SK-N-MC (cell line): ENCODE data around the gene KRT2.

Experiments
- DNase-seq: peaks from one replicate; pipeline ENCODE4 v3.0.0-alpha.2; 2011; ENCODE audit warnings: low read depth, low spot score
- H3K27ac ChIP-seq: fragments of 200-600 bp; sonication (generic); 2 replicates; pipeline ENCODE4 v1.5.1; 2016; ENCODE audit warnings: mixed run types
- H3K36me3 ChIP-seq: fragments of 200-600 bp; sonication (generic); 2 replicates; pipeline ENCODE4 v1.6.1; 2017; ENCODE audit warnings: antibody characterized with exemption, low read length, mixed read lengths; ENCODE audit not compliant: insufficient read depth
- H3K4me3 ChIP-seq: fragments of 200-600 bp; sonication (generic); 2 replicates; pipeline ENCODE4 v1.5.1; 2016
- H3K9ac ChIP-seq: fragments of 200-600 bp; sonication (generic); 2 replicates; pipeline ENCODE4 v1.8.0; 2017; ENCODE audit warnings: mixed run types, mixed read lengths; ENCODE audit not compliant: insufficient read length
- H3K9me3 ChIP-seq: fragments of 200-600 bp; sonication (generic); 2 replicates; pipeline ENCODE4 v1.6.1; 2017; ENCODE audit warnings: low read depth, mild to moderate bottlenecking, antibody characterized with exemption, low read length, moderate library complexity, mixed read lengths
- EZH2 ChIP-seq: fragments of 200-600 bp; sonication (generic); IDR thresholded peaks from one replicate; pipeline ENCODE4 v1.6.1; 2017; ENCODE audit warnings: antibody characterized with exemption
- FOXP2 ChIP-seq: optimal IDR thresholded peaks from 2 replicates; pipeline ENCODE3; 2011; ENCODE audit warnings: mild to moderate bottlenecking, moderate library complexity; ENCODE audit not compliant: insufficient read depth; ENCODE audit errors: extremely low read length, control extremely low read depth
- POLR2AphosphoS5 ChIP-seq: IDR thresholded peaks from 2 replicates; pipeline ENCODE4 v1.6.1; 2012; ENCODE audit warnings: mild to moderate bottlenecking, low read depth, low read length, borderline replicate concordance

KRT2 gene

DNA sequence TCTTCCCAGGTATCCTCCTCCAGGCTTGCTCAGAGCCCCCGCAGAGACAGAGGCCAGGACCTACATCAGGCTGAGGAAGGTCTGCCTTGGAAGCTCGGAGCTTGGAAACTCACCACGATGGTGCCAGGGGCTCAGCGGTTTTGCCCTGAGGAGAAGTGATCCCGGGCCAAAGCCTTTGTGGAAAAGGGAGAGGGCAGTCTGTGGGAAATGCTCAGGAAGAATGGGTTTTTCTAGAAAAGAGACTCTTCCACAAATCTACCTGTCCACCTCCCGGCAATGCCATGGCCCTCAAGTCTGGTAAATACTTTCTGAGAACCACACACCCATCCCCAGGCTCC lies 8.0 kb downstream of the KRT2 start:
- no peak overlapping the region for H3K27ac ChIP-seq
- no peak overlapping the region for H3K9ac ChIP-seq
- no peak overlapping the region for H3K4me3 ChIP-seq
- H3K9me3 ChIP-seq, result no peaks in the 10 kb centered on the region
- no peaks in the 10 kb centered on the region for H3K36me3 ChIP-seq
- TF ChIP-seq FOXP2 (no peak), POLR2AphosphoS5 (no peak)
- no peak for DNase-seq

DNA sequence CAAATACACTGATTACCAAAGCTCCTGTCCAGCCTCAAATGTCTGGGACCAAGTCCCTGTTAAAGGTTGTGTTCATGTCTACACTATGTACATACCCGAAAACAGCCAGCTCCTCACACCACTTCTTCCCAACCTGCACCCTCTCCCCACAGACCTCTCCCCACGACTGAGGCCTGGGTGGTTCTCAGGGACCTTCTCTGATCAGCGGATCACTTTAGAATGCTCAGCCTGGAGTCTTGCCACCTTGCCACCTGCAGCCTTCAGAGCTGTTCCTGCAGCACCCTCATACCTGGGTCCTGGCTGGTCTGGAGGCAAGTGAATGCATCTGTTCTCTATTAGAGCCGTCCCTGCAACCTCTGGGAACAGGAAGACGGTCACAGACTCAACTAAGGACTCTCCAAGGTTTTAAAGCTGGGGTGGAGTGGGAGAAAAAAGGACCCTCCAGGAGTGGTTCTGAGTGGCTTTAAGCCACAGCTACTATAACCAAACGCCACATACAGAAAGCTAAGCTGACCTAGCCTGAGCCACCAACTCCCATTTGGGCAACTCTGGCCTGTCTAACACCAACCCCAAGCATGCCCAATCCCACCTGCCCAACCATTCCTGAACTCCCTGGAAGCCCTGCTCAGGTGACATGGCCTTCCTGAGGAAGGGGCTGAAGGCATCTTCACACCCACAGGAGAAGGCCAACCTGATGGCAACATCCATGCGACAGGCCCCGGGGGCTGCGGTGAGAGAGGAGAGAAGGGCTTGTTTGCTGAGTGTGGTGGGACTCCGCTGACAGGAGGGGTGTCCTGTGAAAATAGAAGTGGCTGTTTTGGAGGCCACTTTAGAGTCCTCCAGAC lies 8.6 kb downstream of the KRT2 start:
- Histone ChIP-seq H3K27ac (no peak overlapping the region), H3K9me3 (no peaks in the 10 kb centered on the region), H3K9ac (no peak overlapping the region), H3K4me3 (no peak overlapping the region), H3K36me3 (no peaks in the 10 kb centered on the region)
- DNase-seq, result no peak
- TF ChIP-seq FOXP2, result no peak
- TF ChIP-seq EZH2, result no peak
- no peak for TF ChIP-seq POLR2AphosphoS5

DNA sequence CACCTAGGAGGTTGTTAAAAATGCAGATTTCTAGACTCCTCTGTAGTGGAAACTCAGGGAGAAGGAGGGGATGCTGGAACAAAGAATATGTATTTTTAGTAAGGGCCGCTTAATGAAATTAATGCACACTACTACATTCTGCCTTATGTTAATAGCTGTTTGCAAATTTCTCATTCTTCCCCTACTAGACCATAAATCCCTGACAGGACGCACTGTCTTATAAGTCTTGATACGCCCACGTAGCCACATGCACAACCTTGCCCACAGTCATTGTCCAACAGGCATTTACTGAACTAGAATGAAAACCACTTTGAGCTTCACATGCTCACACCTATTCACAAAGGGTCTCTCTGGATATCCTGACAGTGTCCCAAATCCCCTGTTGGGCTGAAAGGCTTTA lies 10.5 kb downstream of the KRT2 start:
- H3K9me3 ChIP-seq, result no peaks in the 10 kb centered on the region
- TF ChIP-seq EZH2 (no peak), POLR2AphosphoS5 (no peak), FOXP2 (no peak)
- H3K4me3 ChIP-seq, result no peak overlapping the region
- H3K36me3 ChIP-seq, result no peaks in the 10 kb centered on the region
- no peak overlapping the region for H3K9ac ChIP-seq
- DNase-seq, result no peak
- no peak overlapping the region for H3K27ac ChIP-seq

- Histone ChIP-seq H3K9me3 (no peaks in the 10 kb centered on the region), H3K27ac (no peak overlapping the region), H3K4me3 (no peak overlapping the region), H3K36me3 (no peaks in the 10 kb centered on the region), H3K9ac (no peak overlapping the region)
- no peak for DNase-seq
- TF ChIP-seq FOXP2 (no peak), POLR2AphosphoS5 (no peak), EZH2 (no peak)
Measured at GRCh38 chr12:52637299-52637698, 14.7 kb downstream of the KRT2 start.

DNA sequence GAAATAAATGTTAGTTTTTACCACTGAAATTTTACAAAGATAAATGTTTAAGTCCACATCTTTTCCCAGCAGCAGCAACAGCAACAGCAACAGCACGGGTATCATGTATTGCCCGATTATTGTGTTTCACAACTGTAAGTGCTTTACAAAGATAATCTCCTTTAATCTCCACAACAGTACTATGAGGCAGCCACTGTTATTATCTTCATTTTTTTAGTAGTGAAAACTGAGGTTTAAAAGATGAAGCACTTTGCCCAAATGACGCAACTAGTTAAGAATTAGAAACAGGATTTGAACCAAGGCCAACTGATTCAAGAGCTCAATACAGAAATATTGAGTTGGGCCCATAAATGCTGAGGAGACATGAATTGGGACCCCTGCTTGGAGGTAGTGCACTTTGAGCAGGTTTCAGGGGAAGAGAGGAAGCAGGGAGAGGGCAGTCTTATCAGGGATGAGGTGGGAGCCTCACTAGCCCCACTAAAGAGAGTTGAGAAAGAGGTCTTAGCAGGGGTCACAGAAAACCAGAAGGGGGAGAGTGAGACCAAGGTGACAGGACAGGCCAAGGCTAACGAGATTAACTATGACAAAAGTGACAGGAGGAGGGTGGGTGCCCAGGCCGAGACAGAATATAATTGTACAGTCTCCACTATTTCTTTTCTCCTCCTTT lies 15.3 kb downstream of the KRT2 start:
- no peaks in the 10 kb centered on the region for H3K9me3 ChIP-seq
- DNase-seq, result no peak
- TF ChIP-seq POLR2AphosphoS5 (no peak), FOXP2 (no peak), EZH2 (no peak)

DNA sequence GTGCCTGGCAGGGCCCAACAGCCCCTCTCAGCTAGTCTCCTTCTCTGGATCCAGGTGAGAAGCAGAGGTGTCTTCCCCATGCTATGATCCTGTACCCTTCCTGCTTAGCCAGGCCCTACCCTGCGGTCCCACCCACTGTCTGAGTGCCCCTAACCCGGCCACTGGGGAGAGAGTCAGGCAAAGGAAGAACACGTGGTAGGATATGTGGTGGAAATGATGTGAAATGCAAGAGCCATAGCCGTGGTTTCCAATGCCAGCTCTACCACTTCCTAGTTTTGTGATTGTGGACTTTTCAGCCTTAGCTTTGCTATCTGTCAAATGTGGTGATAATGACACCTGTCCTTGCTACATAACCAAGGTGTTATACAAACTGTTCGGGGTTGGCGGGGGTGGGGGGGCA lies 15.8 kb downstream of the KRT2 start:
- no peaks in the 10 kb centered on the region for H3K36me3 ChIP-seq
- H3K27ac ChIP-seq, result no peak overlapping the region
- no peak overlapping the region for H3K9ac ChIP-seq
- TF ChIP-seq POLR2AphosphoS5 (no peak), FOXP2 (no peak)
- H3K9me3 ChIP-seq, result no peaks in the 10 kb centered on the region
- H3K4me3 ChIP-seq, result no peak overlapping the region
- DNase-seq, result no peak

More for the DNA sequence above, 15.3 kb downstream of the KRT2 start:
- Histone ChIP-seq H3K36me3 (no peaks in the 10 kb centered on the region), H3K4me3 (no peak overlapping the region), H3K27ac (no peak overlapping the region), H3K9ac (no peak overlapping the region)

DNA sequence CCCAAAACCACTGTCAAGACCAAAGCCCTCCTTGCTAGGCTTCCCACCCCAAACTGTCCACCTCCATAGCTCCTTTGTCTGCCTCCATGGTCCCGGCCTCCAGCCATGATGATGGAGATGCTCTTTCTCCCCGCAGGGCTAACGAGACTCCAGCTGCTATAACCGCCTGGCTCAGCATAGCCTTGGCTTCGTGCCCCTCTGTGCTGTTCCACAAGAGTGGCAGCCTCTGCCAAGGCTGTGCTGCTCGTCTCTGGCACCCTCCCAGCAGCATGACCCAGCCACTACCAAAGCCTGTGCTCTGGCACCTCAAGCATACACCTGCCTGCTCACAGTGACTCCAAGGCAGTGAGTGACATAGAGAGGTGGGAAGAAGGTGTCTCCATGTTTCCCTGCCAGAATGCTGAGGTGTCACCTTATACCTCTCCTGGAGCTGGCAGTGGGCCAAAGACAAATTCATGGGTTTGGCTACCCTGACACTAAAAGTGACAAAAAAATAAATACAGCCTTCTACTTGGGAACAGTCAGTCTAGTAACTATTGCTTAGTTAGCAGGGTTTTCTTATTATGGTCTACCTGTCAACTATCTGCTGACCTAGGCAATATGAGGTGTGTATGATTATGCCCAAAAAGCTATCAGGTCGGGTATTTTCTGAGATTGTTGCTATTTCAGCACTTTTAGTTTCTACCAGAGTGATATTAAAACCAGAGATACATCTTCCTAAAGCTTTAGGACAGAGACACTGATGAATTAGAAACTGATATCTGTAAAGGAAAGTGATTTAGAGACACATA lies 17.6 kb downstream of the KRT2 start:
- Histone ChIP-seq H3K36me3 (no peaks in the 10 kb centered on the region), H3K4me3 (no peak overlapping the region), H3K9me3 (no peaks in the 10 kb centered on the region), H3K9ac (no peak overlapping the region), H3K27ac (no peak overlapping the region)
- no peak for DNase-seq
- TF ChIP-seq FOXP2, result no peak

DNA sequence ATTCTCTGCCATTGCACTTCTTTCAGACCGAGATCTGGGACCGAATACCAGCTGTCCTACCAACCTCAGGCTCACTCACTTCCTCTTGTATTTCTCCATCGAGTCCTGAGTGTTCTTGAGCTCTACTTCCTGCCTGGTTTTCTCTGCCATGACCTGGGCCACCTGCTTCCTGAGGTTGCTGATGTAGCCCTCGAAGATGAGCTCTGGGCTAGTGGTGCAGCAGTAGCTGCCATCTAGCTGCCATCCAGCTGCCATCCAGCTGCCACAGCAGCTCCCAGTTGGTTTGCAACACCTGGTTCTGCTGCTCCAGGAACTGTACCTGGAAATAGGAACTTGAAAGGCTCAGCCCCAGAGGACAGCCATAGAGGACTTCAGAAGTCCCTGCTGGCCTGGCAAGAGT lies 18.6 kb downstream of the KRT2 start:
- H3K4me3 ChIP-seq, result no peak overlapping the region
- no peaks in the 10 kb centered on the region for H3K9me3 ChIP-seq
- no peak overlapping the region for H3K27ac ChIP-seq
- H3K36me3 ChIP-seq, result no peaks in the 10 kb centered on the region
- TF ChIP-seq POLR2AphosphoS5, result no peak
- no peak for TF ChIP-seq FOXP2
- TF ChIP-seq EZH2, result no peak
- no peak for DNase-seq
- H3K9ac ChIP-seq, result no peak overlapping the region
